Non-pigmented ciliary epithelial cell (primary cell): Measurements from ENCODE around the gene SUFU.
"Not testable (repeated sequence)": the region's sequence is repeated elsewhere in the genome, so short reads cannot be mapped to it uniquely, and the experiment has no call there.

ENCODE experiments used
- DNase-seq: peaks from one replicate; pipeline ENCODE4 v3.0.0-alpha.2; 2010; ENCODE audit warnings: low read depth

SUFU gene

DNA sequence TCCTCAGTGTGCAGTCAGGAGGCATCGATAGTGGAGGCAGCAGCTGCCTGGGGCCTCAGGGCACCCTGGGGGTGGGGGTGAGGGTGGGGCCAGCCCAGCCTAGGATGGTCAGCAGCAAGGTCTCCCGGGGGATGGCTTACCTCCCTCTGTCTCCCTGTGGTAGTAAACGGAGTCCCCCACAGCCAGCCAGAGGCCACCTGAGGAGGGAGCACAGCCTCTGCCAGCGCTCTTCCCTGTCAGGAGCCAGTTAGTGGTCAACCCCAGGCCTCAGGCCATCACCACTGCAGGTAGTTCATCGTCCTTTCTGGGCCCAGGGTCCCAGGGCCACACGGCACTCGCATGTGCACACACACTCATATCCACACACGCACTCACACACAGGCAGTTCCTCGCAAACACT, 23.4 kb upstream of the SUFU start:
- no peak for DNase-seq

DNA sequence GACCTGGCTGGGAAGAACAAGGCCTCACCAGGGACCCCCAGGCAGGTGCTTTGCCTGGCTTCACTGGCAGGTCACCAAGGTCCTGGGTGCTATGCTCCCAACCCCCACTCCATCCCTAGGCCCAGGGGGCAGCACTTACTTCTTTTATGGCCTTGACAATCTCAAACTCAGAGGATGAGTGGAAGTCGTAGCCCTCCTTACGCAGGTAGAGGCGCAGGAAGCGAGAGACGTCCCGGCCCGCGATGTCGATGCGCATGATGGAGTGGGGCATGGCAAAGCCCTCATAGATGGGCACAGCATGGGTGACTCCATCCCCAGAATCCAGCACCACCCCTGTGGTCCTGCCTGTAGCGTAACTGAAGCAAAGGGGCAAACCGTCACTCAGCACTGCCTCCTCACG, 19.8 kb upstream of the SUFU start:
- DNase-seq, result no peak

DNA sequence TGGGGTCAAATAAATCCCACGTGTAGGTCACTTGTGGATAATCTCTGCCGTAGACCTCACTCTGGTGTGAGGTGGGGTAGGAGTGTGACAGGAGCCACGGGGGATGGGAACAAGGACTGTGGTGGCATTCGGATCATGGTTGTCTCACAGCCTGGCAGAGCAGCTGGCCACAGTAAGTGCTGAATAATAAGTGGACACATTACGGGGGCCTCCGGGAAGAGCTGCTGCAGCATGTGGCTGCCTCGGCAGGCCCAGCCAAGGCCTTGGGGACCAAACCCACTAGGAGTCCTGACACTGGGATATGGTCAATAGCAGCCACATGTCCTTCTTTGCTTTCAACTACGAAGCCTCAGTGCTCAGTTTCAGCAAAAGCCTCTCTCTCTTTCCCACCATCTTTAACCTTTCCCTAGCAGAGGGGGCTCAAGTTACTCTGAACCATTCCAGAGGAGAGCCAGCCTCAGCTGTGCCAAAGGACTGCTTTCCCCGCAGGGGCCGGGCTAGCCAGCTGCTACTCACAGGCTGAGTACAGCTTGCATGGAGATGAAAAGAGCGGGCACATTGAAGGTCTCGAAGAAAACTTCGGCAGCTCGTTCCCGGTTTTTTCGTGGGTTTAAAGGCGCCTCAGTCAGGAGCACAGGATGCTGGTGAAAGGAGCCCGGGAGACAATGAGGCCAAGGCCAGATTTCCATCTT, 18.5 kb upstream of the SUFU start:
- no peak for DNase-seq

DNA sequence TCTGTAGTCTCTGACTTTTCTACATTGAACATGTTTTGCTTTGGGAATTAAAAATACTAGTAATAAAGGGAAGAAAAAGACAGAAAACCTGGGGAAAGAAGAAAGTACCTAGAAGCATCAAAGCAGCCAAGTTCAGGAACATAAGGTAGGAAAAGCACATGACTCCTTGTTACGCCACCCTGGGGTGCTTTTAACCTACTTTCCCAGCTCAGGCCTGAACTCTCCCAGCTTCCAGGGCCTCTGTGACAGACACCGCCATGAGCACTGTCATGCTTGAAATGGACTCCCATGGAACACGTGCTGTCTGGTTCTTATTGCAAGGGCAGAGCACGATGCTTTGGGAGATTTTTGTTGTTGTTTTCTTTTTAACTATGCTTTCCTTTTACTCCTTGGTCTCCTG, 12.6 kb upstream of the SUFU start:
- no peak for DNase-seq

DNA sequence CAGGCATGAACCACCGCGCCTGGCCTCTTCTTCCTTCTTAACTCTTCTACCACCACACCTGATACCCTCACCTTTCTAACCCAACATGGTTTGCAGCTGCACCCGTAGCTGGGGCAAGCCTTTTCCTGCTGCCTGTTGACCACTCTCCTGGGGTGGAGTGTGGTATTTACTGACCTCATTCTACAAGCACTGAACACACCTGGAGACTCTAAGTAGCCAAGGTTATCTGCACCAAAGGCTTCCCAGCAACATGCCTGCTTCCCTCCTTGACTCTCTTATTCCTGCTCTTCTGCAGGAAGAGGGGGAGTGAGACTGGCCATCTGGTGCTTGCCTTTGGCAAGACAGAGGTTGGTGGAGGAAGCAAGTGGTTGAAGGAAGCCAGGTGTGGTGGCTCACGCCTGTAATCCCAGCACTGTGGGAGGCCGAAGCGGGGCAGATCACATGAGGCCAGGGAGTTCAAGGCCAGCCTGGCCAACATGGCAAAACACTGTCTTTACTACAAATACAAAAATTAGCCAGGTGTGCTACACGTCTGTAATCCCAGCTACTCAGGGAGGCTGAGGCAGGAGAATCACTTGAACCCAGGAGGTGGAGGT, 11.3 kb upstream of the SUFU start:
- DNase-seq, result no peak

DNA sequence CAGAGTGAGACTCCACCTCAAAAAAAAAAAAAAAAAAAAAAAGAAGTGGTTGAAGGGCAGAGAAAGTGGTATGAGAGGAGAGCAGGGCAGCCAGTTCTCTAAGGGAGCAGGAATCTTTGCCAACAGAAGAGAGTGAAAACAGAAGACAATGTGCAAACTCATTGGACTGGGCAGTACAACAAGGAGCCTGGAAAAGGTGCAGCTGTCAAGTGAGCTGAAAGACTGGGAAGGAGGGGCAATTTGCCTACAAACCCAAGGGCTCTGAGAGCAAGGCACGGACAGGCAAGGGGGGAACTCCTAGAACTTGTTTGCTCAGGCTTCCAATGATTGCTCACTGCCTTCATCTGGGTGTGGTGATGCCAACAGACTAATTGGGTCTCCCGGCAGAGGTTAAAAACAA, 10.8 kb upstream of the SUFU start:
- no peak for DNase-seq

DNA sequence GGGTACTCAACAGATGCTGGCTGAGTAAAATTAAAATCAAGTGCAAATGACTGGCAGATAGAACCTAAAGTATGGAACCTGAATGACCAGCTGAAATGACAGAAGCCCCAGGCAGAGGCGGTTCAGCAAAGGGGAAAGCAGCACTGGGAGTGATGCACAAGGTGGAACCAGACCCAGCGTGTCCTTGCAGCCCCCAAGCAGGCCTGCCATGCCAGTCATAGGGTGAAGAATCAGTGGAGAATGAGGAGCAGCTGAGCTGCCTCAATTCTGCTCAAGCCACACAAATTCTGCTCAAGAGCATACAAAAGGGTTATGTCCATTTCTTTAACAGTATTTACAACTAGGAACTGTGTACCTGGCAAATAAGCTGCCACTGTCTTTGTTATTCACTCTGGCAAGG, 10.0 kb upstream of the SUFU start:
- DNase-seq, result no peak

DNA sequence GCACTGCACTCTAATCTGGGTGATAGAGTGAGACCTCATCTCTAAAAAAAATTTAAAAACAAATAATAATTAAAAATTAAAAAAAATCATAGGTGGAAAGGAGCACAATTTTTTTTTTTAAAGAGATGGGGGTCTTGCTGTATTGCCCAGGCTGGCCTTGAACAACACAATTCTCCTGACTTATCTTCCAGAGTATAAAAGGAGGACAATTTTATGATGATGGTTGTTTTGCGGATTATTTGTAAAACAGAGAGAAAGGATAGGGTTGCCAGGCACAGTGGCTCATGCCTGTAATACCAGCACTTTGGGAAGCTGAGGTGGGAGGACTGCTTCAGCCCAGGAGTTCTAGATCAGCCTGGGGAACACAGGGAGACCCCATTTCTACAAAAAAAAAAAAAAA, 6.2 kb upstream of the SUFU start:
- DNase-seq, result no peak

DNA sequence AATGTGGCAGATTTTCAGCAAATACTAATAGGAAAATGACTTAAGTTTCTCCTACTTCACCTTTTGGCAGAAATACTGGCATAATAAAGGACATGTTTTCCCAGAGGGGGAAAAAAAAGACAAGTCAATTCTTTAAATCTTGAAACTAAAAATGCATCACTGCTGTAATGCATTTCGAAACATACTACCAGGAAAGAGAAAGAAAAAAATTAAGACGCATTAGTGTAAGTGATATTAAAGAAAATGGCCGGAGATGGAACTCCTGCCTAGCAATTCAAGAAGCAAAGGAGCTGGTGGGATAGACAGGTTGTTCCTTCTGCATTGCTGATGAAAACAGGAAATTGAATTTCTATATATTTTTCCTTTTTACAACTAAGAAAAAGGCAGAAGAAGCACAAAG, 4.4 kb upstream of the SUFU start:
- no peak for DNase-seq

DNA sequence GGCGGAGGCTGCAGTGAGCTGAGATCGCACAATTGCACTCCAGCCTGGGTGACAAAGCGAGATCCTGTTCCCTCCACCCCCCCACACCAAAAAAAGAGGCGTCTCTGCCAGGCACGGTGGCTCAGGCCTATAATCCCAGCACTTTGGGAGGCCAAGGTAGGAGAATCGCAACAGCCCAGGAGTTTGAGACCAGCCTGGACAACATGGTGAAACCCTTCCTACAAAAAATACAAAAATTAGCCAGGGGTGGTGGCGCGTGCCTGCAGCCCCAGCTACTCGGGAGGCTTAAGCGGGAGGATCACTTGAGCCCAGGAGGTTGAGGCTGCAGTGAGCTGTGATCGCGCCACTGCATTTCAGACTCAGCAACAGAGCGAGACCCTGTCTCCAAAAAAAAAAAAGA, 3.1 kb upstream of the SUFU start:
- not testable (repeated sequence) for DNase-seq

DNA sequence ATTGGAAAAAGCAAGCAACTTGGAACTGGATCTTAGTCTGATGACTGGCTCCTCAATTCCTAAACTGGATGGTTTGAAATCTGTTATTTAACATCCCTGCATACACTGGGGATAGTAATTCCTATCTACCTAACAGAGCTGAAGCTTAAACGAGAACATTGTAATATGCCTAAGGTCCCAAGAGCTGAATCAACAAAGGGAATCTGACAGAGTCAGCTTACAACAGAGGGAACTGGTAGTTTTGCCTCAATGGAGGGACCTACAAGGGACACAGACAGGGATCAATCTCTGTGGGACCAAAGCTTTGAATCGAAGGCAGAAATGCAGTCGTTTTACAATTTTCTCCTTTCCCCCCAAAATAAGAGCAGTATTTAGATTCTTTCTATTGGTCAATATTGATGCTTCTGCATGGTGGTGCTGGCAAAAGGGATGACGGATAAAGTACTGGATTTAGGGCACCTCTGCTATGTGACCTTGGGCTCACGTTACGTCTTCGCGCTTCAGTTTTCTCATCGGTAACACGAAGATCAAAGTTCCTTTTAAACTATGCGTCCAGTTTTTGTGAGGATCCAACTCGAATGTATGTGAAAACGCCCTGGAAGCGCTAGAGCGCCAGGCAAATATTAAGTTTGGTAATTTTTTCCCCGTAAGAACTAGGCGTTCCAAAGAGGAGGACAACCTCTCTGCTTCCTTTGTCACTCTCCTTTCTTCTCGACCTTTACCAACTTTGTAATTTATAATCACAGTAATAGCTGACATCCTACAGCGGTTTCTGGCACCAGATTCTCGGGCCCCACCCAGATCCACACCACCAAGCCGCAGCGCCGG, 2.4 kb upstream of the SUFU start:
- no peak for DNase-seq

DNA sequence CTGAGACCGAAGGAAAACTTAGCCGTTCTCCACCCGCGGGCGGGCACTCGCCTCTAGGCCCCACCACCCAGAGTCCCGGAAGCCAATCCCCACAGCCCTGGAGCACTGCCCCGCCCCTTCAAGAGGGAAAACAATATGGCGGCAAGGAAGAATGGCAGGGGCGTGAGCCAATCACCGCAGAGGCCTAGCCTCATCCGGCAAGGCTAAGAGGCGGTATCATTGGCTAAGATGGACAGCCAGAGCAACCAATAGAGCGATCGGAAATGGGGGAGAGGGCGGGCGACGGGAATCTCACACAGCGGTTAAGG, 1.8 kb upstream of the SUFU start:
- DNase-seq, result peak; percentile 96

DNA sequence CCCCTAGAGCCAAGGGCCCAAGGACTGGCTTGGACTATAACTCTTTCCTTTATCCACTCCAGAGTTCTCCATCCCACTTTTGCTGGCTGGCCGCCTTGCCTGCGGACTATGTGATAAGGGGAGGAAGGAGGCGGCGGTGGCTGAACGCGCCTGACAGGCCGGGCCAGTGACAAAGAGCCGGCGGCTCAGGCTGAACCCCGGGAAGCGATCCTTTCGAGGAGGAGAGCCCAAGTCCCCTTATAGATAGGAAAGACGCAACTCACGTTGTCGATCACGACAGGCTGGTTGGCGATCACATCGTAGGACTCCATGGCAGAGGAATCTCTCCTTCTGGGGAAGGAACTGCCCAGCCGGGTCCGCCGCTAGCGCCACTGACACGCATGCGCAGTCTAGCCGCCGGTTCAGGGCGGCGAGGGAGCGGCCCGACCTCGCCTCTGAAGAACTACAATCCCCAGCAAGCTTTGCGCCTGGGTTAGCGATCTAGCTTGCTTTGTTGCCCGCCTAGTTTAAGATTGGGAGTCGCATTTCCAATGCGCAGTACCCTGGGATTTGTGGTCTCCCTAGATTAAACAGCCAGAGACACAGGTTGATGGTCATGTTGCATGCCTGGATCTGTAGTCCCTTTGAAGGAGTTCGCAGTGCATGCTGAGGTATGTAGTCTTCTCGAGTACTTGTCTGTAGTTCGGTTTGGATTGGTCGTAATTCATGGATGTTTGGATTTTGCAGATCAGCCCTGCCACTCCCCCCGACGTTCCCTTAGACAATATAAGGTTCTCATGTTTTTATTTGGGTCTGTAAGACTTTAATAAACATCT, 1.2 kb upstream of the SUFU start, which contains the start of gene ACTR1A:
ACTR1A (minus strand) TSS at position 376 of the 815 bp plus-strand sequence; CDS start at position 311, 65 bp downstream.
- peak; percentile 100 for DNase-seq

DNA sequence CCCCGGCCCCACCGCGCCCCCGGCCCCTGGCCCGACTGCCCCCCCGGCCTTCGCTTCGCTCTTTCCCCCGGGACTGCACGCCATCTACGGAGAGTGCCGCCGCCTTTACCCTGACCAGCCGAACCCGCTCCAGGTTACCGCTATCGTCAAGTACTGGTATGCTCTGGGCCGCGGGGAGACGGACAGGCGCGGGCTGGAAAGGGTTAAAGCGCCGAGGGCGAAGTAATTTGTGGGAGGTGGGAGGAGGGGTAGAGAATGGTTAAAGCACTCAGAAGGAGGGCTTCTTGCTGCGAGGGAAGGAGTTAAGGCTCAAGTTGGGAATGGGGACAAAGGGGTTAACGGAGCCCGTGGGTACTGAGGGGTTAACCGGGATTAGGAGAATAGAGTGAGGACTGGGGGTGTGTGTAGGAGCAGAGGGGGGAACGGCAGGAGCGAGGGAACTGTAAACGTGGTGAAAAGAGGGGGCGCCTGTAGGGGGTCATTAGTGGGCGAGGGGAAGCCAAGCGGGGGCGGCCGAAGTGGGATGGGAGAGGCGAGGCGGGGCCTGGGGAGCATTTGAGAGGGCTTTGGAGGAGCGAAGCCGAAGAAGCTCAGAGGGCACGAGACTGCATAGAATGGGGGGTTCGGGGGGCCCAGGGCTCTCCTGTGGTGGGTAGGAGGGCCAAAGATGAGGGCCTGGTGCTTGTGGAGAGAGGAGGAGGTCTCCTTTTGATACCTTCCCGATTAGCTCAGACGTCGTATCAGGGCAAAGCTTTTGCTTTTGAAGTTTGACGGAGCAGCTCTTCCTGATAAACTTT, 605 bp downstream of the SUFU start:
- DNase-seq, result no peak

DNA sequence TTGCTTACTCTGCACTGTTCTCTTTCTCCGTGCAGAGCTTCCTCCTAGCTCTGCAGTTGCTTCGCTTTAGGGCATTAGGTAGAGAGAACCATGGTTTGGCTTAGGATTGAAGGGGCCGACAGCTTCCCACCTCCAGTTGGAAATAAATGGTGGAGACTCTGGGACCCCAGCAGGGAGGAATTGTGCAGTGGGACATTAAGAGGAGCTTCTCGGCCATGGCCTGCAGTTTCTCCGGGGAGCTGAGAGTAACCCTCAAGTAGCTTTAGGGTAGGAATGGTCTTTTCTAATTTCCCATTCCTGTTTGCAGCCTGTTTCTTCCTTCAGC, 1.2 kb downstream of the SUFU start:
- DNase-seq, result no peak

DNA sequence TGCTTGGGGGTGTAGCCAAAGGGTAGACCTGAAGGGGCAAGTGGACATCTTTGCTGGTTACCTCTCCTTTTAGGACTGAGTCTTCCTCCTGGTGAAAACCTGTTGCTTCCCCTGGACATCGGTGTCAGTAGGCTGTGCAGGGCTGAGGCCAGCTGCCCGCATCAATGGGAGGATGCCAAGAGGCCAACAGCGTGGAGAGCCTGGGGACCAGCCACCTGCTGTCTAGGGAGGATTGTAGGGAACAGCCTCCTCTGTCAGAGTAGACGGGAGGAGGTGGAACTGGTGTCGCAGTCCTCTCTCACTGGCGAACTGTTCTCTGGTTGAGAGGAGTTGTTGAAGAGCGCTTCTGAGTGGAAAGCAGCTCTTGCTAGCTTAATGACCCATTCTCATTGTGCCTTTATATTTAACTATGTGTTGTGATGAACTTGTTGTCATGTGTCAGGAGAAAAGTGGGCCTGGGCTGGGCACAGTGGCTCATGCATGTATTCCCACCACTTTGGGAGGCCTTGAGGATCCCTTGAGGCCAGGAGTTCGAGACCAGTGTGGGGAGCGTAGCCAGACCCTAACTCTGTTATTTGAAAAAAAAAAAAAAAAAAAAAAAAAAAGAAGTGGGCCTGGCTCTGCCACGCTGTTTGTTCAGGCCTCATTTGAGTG, 1.8 kb downstream of the SUFU start:
- no peak for DNase-seq

DNA sequence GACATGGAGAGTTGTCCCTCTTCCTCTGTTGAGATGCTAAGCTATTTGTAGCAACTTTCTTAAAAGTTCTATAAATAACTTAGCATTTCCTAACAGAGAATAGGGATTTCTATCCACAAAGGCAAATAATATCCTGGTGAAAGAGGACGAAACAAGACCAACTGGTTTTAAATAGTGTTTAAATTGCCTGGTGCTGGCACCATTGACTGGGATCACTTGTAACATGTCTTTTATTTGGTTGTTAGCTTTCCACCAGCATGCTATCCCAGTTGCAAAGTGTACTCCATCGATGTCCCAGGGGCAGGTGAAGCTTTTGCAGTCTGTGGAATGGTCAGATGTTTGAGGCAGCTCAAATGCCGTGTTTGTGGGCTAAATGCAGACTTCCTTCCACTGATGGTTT, 3.7 kb downstream of the SUFU start:
- DNase-seq, result no peak

DNA sequence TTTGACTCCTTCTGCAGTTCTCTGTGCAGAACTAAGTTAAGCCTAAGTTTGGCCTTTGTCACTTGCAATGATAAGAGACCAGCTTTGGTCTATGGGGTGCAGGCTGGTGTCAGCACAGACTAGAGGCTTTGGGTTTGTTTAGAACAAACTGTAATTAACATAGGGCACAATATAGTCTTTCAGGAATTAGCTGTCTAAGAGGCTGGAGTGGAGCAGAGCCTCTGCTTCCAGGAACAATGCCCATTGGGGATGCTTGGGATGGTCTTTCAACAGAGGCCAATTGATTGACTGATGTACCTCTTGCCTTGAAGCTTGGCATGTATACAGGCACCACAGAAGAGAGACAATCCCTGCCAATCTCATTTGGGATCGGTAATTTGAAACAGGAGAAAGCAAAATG, 4.7 kb downstream of the SUFU start:
- no peak for DNase-seq

DNA sequence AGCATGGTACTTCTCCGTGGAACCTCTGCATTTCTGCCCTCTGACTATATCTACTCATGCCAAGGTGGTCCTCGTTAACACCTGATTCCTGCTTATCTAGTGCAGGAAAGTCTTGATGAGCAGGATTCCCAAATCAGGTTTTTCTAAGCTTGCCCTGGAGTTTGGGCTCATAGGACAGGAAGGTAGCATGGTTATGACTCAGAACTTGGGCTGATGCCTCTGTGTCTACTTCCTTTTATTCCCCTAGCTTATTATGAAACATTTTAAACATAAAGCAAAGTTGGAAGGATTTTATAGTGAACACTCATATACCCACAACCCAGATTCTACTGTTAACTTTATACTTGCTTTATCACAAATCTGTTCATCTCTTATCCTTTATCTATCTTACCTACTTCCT, 5.6 kb downstream of the SUFU start:
- DNase-seq, result no peak

DNA sequence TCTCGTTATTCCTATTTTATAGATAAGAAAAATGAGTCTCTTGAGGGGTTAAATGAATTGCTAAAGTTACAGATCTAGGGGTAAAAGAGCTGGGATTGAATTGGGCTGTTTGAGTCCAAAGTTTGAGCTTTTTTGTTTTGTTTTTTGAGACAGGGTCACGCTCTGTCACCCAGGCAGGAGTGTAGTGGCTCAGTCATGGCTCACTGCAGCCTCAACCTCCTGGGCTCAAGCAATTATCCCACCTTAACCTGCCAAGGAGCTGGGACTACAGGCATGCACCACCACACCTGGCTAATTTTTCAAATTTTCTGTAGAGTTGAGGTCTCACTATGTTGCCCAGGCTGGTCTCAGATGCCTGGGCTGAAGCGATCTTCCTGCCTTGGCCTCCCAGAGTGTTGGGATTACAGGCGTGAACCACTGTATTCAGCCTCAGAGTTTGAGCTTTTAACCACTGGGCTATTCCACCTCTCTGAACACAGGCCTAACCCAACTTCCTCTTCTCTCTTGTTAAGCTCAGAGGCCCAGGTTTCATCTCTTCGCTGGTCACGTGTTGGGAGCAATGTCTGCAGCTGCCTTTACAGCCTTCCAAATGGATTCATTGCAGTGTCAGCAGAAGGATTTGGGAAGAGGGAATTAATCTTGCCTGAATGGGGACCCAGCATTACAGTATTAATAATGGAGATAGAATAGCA, 8.0 kb downstream of the SUFU start:
- no peak for DNase-seq
